CD4-positive, alpha-beta memory T cell (primary cell): ENCODE measurements around the gene SEC16A. TPM values are rescaled to one million over a fixed set of nuclear protein-coding genes. Genes with fewer than 3 reads are reported as not detected.

Experiments used
- CTCF ChIA-PET: fragments of 350-600 bp; sonication (Branson Sonifier 250); formaldehyde crosslinking; loops from one replicate; lab custom pipeline; 2021; ENCODE audit warnings: inconsistent platforms; ENCODE audit not compliant: partially characterized antibody; lab: Charles Lee
- POLR2A ChIA-PET: fragments of 350-600 bp; sonication (Branson Sonifier 250); formaldehyde crosslinking; loops from one replicate; lab custom pipeline; 2021; ENCODE audit not compliant: partially characterized antibody; lab: Charles Lee
- DNase-seq, 5 donors: peaks; one replicate each; pipeline versions ENCODE4 v3.0.0 to v3.0.0-alpha.2; 2020 to 2022; ENCODE audit warnings: mixed read lengths in 1 of 5
- H3K27ac ChIP-seq: one replicate; pipeline ENCODE4 v1.7.0; 2013; ENCODE audit warnings: low read depth, low read length
- H3K27me3 ChIP-seq: 2 replicates; pipeline ENCODE4 v1.7.0; 2013; ENCODE audit warnings: mild to moderate bottlenecking, low read length, moderate library complexity; ENCODE audit not compliant: insufficient read depth
- H3K36me3 ChIP-seq: 2 replicates; pipeline ENCODE4 v1.7.0; 2013; ENCODE audit warnings: mild to moderate bottlenecking, low read length, moderate library complexity; ENCODE audit not compliant: insufficient read depth
- H3K4me1 ChIP-seq: 2 replicates; pipeline ENCODE4 v1.7.0; 2013; ENCODE audit warnings: mild to moderate bottlenecking, low read length, moderate library complexity; ENCODE audit not compliant: insufficient read depth
- H3K4me3 ChIP-seq, 2 donors: one replicate each; pipeline ENCODE4 v1.7.0; 2013; ENCODE audit warnings: low read length in 2 of 2, mild to moderate bottlenecking in 1 of 2
- H3K9me3 ChIP-seq, 2 donors: one replicate each; pipeline ENCODE4 v1.7.0; 2013; ENCODE audit warnings: low read length in 2 of 2, control low read depth in 1 of 2; ENCODE audit not compliant: control insufficient read depth in 1 of 2
- H3K27ac Mint-ChIP-seq, 7 donors: one replicate each; pipeline ENCODE4 v1.8.0; 2020 to 2021; ENCODE audit warnings: mixed read lengths in 7 of 7, mild to moderate bottlenecking in 6 of 7, inconsistent platforms in 3 of 7, moderate library complexity in 3 of 7
- H3K27me3 Mint-ChIP-seq, 2 donors: one replicate each; pipeline ENCODE4 v1.8.0; 2020 to 2021; ENCODE audit warnings: mixed read lengths in 2 of 2
- H3K36me3 Mint-ChIP-seq, 2 donors: one replicate each; pipeline ENCODE4 v1.8.0; 2020 to 2021; ENCODE audit warnings: mixed read lengths in 2 of 2, inconsistent platforms in 1 of 2, mild to moderate bottlenecking in 1 of 2
- H3K4me1 Mint-ChIP-seq, 4 donors: one replicate each; pipeline ENCODE4 v1.8.0; 2020 to 2021; ENCODE audit warnings: mixed read lengths in 4 of 4, mild to moderate bottlenecking in 1 of 4
- H3K4me3 Mint-ChIP-seq, 8 donors: one replicate each; pipeline ENCODE4 v1.8.0; 2020 to 2021; ENCODE audit warnings: mixed read lengths in 8 of 8, mild to moderate bottlenecking in 7 of 8, moderate library complexity in 6 of 8, inconsistent platforms in 3 of 8
- H3K9me3 Mint-ChIP-seq, 8 donors: one replicate each; pipeline ENCODE4 v1.8.0; 2020 to 2021; ENCODE audit warnings: mixed read lengths in 8 of 8, mild to moderate bottlenecking in 5 of 8, inconsistent platforms in 3 of 8, moderate library complexity in 1 of 8
- intact Hi-C: fragments of 100-400 bp; cut with micrococcal nuclease; formaldehyde crosslinking; loops from one replicate; pipeline ENCODE4 v1.15.1; 2023
- microRNA-seq: library from miRNA; unstranded; fragments of <30 nt; microRNA quantifications from one replicate; pipeline ENCODE4 v1.2.0, GENCODE V29; 2021; ENCODE audit warnings: borderline replicate concordance, borderline number of aligned reads, borderline microRNAs expressed, mixed read lengths
- polyA plus RNA-seq, 2 donors: library from polyadenylated mRNA; unstranded; fragments of 300-500 nt; fragmentation: Illumina TruSeq; gene quantifications; one replicate each; pipeline ENCODE4 v1.2.3, GENCODE V29; 2021
- total RNA-seq, 2 experiments: library from RNA; stranded (reverse); gene quantifications; one replicate each; pipeline ENCODE4 v1.2.3, GENCODE V29; 2021

The SEC16A gene
- total and polyA plus RNA-seq, 4 experiments from 2014 or later: 6.6 to 87.7 (median 61.1) TPM

DNA sequence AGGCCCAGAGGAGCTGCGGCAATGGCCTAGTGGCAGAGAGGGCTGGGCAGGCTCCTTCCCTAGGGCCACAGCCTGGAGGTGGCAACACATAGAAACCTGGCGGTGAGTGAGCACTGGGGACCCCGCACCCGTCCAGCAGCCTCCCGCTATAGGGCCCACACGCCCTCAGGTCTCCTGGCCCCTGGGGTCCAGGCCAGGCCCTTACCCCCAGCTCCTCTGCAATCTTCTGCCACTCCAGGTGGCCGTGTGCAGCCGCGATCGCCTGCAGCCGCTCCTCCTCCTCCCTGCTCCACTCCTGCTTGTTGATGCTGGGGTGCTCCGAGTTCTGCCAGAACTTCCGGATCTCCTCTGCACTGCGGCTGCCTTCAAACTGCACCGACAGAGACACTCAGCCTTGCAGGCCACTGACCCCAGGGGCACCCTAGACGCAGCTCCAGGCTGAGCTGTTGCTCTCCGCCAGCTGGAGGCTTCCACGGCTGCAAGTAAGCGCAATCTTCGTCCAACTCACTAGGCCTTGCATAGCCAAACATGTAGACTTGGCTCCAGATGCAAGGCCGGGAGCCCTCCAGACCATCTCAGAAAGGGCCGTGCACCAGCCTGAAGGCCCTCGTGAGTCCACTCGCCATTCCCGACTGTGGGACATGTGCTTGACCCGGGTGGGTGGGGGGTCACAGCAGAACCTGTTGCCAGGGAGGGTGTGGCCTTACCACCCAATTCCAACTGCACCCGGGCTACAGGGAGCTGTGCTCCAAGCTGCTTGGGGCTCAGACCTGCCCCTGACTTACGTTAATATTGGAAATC lies 90.9 kb downstream of the SEC16A start:
- POLR2A ChIA-PET: no interaction called here
- Mint-ChIP-seq H3K36me3 (peaks cover 43 to 44% of the 10 kb centered on the region in 2 donors), H3K4me3 (peak overlapping the region in 1 of 8 donors; percentile 41), H3K9me3 (no peaks in the 10 kb centered on the region), H3K4me1 (peaks cover 0 to 6% (median 0%) of the 10 kb centered on the region in 4 donors), H3K27ac (no peak overlapping the region), H3K27me3 (no peaks in the 10 kb centered on the region)
- Histone ChIP-seq H3K4me3 (no peak overlapping the region), H3K27ac (no peak overlapping the region), H3K27me3 (no peaks in the 10 kb centered on the region), H3K4me1 (no peaks in the 10 kb centered on the region), H3K36me3 (peaks cover 46% of the 10 kb centered on the region), H3K9me3 (no peaks in the 10 kb centered on the region)
- peak in 1 of 5 donors; percentile 34 for DNase-seq
- intact Hi-C loops: no loop called here
- CTCF ChIA-PET: no interaction called here

Small RNAs within 50 kb of the gene (microRNA-seq; reads per million reads assigned to microRNA genes)
- gene MIR4673: not detected

Other genes starting within 250 kb of the SEC16A start
- 10 to 100 TPM; 14.8 to 15.0 TPM for gene QSOX2, start 237.2 kb downstream of the SEC16A start, total RNA-seq
- gene QSOX2, start 237.2 kb downstream of the SEC16A start, polyA plus RNA-seq: under 1 TPM; 0.35 to 0.87 TPM
- not detected for gene CCDC187, start 178.9 kb downstream of the SEC16A start, total RNA-seq
- not detected for gene CCDC187, start 178.9 kb downstream of the SEC16A start, polyA plus RNA-seq
- 1 to 10 TPM; 7.6 to 8.1 TPM for gene GPSM1, start 155.5 kb downstream of the SEC16A start, total RNA-seq
- 1 to 10 TPM in 1 of 2 donors, under 1 TPM in 1; 0.78 to 1.6 TPM for gene GPSM1, start 155.5 kb downstream of the SEC16A start, polyA plus RNA-seq
- gene DNLZ, start 119.3 kb downstream of the SEC16A start, total RNA-seq: 10 to 100 TPM; 26.0 to 32.3 TPM
- gene DNLZ, start 119.3 kb downstream of the SEC16A start, polyA plus RNA-seq: 10 to 100 TPM; 71.3 to 86.1 TPM
- 1 to 10 TPM in 1 of 2 experiments, under 1 TPM in 1; 0.70 to 1.2 TPM for gene CARD9, start 109.4 kb downstream of the SEC16A start, total RNA-seq
- under 1 TPM in 1 of 2 donors, not detected in 1; 0.41 TPM for gene CARD9, start 109.4 kb downstream of the SEC16A start, polyA plus RNA-seq
- gene SNAPC4, start 82.9 kb downstream of the SEC16A start, total RNA-seq: 10 to 100 TPM; 13.1 to 15.4 TPM
- gene SNAPC4, start 82.9 kb downstream of the SEC16A start, polyA plus RNA-seq: 1 to 10 TPM in 1 of 2 donors, under 1 TPM in 1; 0.35 to 2.1 TPM
- 10 to 100 TPM; 82.9 to 85.9 TPM for gene ENTR1, start 72.4 kb downstream of the SEC16A start, total RNA-seq
- gene ENTR1, start 72.4 kb downstream of the SEC16A start, polyA plus RNA-seq: 10 to 100 TPM in 1 of 2 donors, 1 to 10 TPM in 1; 8.3 to 12.7 TPM
- 10 to 100 TPM; 71.8 to 73.3 TPM for gene PMPCA, start 72.4 kb downstream of the SEC16A start, total RNA-seq
- gene PMPCA, start 72.4 kb downstream of the SEC16A start, polyA plus RNA-seq: 10 to 100 TPM; 44.2 to 45.2 TPM
- 10 to 100 TPM; 29.1 to 31.2 TPM for gene INPP5E, start 43.2 kb downstream of the SEC16A start, total RNA-seq
- 1 to 10 TPM; 2.0 to 5.0 TPM for gene INPP5E, start 43.2 kb downstream of the SEC16A start, polyA plus RNA-seq
- 10 to 100 TPM; 43.0 to 45.4 TPM for gene NOTCH1, start 63.0 kb upstream of the SEC16A start, total RNA-seq
- gene NOTCH1, start 63.0 kb upstream of the SEC16A start, polyA plus RNA-seq: 1 to 10 TPM in 1 of 2 donors, not detected in 1; 6.0 TPM
- not detected for gene EGFL7, start 179.9 kb upstream of the SEC16A start, total RNA-seq
- gene EGFL7, start 179.9 kb upstream of the SEC16A start, polyA plus RNA-seq: under 1 TPM in 1 of 2 donors, not detected in 1; 0.64 TPM
- 1 to 10 TPM; 6.9 to 7.8 TPM for gene AGPAT2, start 204.4 kb upstream of the SEC16A start, total RNA-seq
- gene AGPAT2, start 204.4 kb upstream of the SEC16A start, polyA plus RNA-seq: 10 to 100 TPM; 16.2 to 20.6 TPM
- not detected for gene DIPK1B, start 229.5 kb upstream of the SEC16A start, total RNA-seq
- gene DIPK1B, start 229.5 kb upstream of the SEC16A start, polyA plus RNA-seq: not detected